ENCODE measurements around the gene TRIM15. TPM values are rescaled to one million over a fixed set of nuclear protein-coding genes. Genes with fewer than 3 reads are reported as not detected.

The TRIM15 gene
- total and polyA plus RNA-seq, 10 of the 15 experiments (the other 5 are each of a cell fraction or from before 2014, with no cell fraction given): 0.29 TPM; not detected in 9

DNA sequence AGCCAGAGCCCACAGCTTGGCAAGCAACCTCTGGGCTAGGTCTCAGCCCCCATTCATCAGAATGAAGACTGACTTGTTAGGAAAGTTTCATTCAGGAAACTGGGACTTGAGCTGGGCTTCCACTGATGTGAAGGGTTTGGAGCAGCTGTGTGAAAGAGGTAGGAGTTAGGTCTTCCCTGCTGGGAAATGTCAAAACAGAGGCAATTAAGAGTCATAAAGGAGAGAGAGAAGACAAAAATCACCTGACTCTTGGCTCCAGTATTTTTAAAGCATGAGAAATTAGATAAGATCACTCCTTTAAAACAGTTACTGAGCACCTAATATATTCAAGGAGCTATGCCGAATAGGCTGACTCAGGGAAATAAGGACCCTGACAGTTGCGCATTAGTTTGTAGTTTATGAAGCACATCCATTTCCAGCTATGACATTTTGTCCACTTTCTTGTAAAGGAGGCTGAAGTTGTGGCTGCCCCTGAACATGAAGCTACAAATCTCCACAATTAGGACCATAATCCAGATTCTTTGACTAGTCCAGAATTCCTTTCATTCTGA is 31.3 kb upstream of the TRIM15 start:
- no peak overlapping the region for H3K4me3 ChIP-seq
- H3K27ac ChIP-seq (ENCODE audit: control insufficient read depth, insufficient read depth): no peak overlapping the region
- in situ Hi-C loops (cut with MboI) (no loop called here), intact Hi-C loops (cut with micrococcal nuclease; ENCODE audit: unreplicated experiment) (loop anchor here (1.0 to 2.0 kb wide), 2 partner anchors 29 to 39 kb away; no protein-coding TSS in a partner anchor)
- no peaks in the 10 kb centered on the region for H4K20me1 ChIP-seq (ENCODE audit: control insufficient read depth, insufficient read depth)
- ChIA-PET RAD21 (ENCODE audit: unreplicated experiment) (interaction anchor here (0.7 to 8.5 kb wide), 8 partner anchors 16 to 114 kb away, joined by 3 to 333 read pairs (median 6); partner anchors contain the start of genes PPP1R11 and TRIM31), POLR2A (interaction anchor here (0.6 to 4.2 kb wide), 4 partner anchors 8 to 140 kb away, joined by 3 to 41 read pairs (median 5); no protein-coding TSS in a partner anchor), SMC1A (ENCODE audit: uncharacterized antibody, unreplicated experiment) (interaction anchor here (0.9 to 18.7 kb wide), 12 partner anchors 8 to 90 kb away, joined by 3 to 647 read pairs (median 8); partner anchors contain the start of genes PPP1R11 and TRIM31), CTCF (interaction anchor here (1.0 to 8.5 kb wide), 20 partner anchors 10 to 284 kb away, joined by 4 to 561 read pairs (median 9); partner anchors contain the start of gene TRIM31)
- no peak overlapping the region for H3K4me2 ChIP-seq (ENCODE audit: control insufficient read depth, insufficient read depth)
- H3K36me3 ChIP-seq (ENCODE audit: control insufficient read depth in 2 of 2, insufficient read depth in 2 of 2, low read length in 1 of 2): no peaks in the 10 kb centered on the region
- no TSS peak for BruUV-seq (replicated peaks)
- peaks cover 4 to 10% of the 10 kb centered on the region in 2 experiments for H3K27me3 ChIP-seq (replicated peaks in 1 of 2; ENCODE audit: control insufficient read depth in 2 of 2, insufficient read depth in 2 of 2, low read length in 1 of 2)
- no peak for ATAC-seq
- H3K4me1 ChIP-seq (ENCODE audit: control insufficient read depth, insufficient read depth, low read length): peaks cover 7% of the 10 kb centered on the region
- H3K9ac ChIP-seq (ENCODE audit: control insufficient read depth, insufficient read depth, low read length): no peak overlapping the region
- H2AFZ ChIP-seq (ENCODE audit: control insufficient read depth, low read depth, low read length): no peak overlapping the region
- WGBS (ENCODE audit: insufficient coverage, insufficient replicate concordance, low lambda C conversion rate, missing lambda C conversion rate): 50% methylated on average over 2 of the region's 2 CpGs
- H3K79me2 ChIP-seq (ENCODE audit: control insufficient read depth, insufficient read depth, low read length): no peaks in the 10 kb centered on the region
- TF ChIP-seq RBBP5 (conservative IDR thresholded peaks at IDR 0.05) (no peak), KLF5 (IDR thresholded peaks at IDR 0.05; ENCODE audit: partially characterized antibody) (no peak), BCL11A (IDR thresholded peaks at IDR 0.05; ENCODE audit: low read depth, low read length) (no peak), SMARCA5 (IDR thresholded peaks at IDR 0.05) (no peak), ETV6 (conservative IDR thresholded peaks at IDR 0.05 in 1 of 2, IDR thresholded peaks at IDR 0.05 in 1 of 2; ENCODE audit: borderline replicate concordance in 1 of 2, low read depth in 1 of 2) (no peak), MTA3 (IDR thresholded peaks at IDR 0.05; ENCODE audit: borderline replicate concordance, low read length) (no peak), NR2C2 (IDR thresholded peaks at IDR 0.05; ENCODE audit: borderline replicate concordance, control insufficient read depth, insufficient read length, low read depth) (no peak), MEF2B (IDR thresholded peaks at IDR 0.05; ENCODE audit: partially characterized antibody, poor library complexity, severe bottlenecking) (no peak), FOS (IDR thresholded peaks at IDR 0.05; ENCODE audit: borderline replicate concordance, extremely low read depth, insufficient read length) (no peak), NR2C1 (IDR thresholded peaks at IDR 0.05) (no peak), CBX5 (IDR thresholded peaks at IDR 0.05; ENCODE audit: low read depth) (no peak), EED (IDR thresholded peaks at IDR 0.05; ENCODE audit: low read depth) (no peak), SIN3A (IDR thresholded peaks at IDR 0.05; ENCODE audit: low read depth, low read length) (no peak), MYB (IDR thresholded peaks at IDR 0.05; ENCODE audit: borderline replicate concordance, low read depth, low read length) (no peak), HDGF (IDR thresholded peaks at IDR 0.05) (no peak)
- TF ChIP-seq, protein P1, sequence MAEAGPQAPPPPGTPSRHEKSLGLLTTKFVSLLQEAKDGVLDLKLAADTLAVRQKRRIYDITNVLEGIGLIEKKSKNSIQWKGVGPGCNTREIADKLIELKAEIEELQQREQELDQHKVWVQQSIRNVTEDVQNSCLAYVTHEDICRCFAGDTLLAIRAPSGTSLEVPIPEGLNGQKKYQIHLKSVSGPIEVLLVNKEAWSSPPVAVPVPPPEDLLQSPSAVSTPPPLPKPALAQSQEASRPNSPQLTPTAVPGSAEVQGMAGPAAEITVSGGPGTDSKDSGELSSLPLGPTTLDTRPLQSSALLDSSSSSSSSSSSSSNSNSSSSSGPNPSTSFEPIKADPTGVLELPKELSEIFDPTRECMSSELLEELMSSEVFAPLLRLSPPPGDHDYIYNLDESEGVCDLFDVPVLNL (IDR thresholded peaks at IDR 0.05; ENCODE audit: low read depth, low read length): no peak
- TF ChIP-seq, protein P2, sequence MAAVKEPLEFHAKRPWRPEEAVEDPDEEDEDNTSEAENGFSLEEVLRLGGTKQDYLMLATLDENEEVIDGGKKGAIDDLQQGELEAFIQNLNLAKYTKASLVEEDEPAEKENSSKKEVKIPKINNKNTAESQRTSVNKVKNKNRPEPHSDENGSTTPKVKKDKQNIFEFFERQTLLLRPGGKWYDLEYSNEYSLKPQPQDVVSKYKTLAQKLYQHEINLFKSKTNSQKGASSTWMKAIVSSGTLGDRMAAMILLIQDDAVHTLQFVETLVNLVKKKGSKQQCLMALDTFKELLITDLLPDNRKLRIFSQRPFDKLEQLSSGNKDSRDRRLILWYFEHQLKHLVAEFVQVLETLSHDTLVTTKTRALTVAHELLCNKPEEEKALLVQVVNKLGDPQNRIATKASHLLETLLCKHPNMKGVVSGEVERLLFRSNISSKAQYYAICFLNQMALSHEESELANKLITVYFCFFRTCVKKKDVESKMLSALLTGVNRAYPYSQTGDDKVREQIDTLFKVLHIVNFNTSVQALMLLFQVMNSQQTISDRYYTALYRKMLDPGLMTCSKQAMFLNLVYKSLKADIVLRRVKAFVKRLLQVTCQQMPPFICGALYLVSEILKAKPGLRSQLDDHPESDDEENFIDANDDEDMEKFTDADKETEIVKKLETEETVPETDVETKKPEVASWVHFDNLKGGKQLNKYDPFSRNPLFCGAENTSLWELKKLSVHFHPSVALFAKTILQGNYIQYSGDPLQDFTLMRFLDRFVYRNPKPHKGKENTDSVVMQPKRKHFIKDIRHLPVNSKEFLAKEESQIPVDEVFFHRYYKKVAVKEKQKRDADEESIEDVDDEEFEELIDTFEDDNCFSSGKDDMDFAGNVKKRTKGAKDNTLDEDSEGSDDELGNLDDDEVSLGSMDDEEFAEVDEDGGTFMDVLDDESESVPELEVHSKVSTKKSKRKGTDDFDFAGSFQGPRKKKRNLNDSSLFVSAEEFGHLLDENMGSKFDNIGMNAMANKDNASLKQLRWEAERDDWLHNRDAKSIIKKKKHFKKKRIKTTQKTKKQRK (IDR thresholded peaks at IDR 0.05; ENCODE audit: low read depth, low read length): no peak
- TF ChIP-seq, protein P3, sequence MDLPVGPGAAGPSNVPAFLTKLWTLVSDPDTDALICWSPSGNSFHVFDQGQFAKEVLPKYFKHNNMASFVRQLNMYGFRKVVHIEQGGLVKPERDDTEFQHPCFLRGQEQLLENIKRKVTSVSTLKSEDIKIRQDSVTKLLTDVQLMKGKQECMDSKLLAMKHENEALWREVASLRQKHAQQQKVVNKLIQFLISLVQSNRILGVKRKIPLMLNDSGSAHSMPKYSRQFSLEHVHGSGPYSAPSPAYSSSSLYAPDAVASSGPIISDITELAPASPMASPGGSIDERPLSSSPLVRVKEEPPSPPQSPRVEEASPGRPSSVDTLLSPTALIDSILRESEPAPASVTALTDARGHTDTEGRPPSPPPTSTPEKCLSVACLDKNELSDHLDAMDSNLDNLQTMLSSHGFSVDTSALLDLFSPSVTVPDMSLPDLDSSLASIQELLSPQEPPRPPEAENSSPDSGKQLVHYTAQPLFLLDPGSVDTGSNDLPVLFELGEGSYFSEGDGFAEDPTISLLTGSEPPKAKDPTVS (IDR thresholded peaks at IDR 0.05; ENCODE audit: low read depth, low read length): no peak
- FAIRE-seq: no peak
- DNase-seq (ENCODE audit: low read depth, low spot score): no peak
- H3K9me3 ChIP-seq (replicated peaks; ENCODE audit: control insufficient read depth, insufficient read depth, low read length): no peaks in the 10 kb centered on the region

Measured in GM12878 (cell line).